OCI-LY1 (cell line): ENCODE results near the gene LINC01488.

ENCODE experiments used
- H2AFZ ChIP-seq: fragments of 200-600 bp; sonication (generic), shearing (Covaris generic); 2 replicates; pipeline ENCODE4 v1.6.0; 2014; ENCODE audit warnings: antibody characterized with exemption, mild to moderate bottlenecking, low read length
- H3F3A ChIP-seq: fragments of 200-600 bp; sonication (generic), shearing (Covaris generic); 2 replicates; pipeline ENCODE4 v1.6.0; 2014; ENCODE audit warnings: mild to moderate bottlenecking, antibody characterized with exemption, low read length, moderate library complexity; ENCODE audit not compliant: insufficient read depth
- H3K27ac ChIP-seq: fragments of 200-600 bp; sonication (generic); 2 replicates; pipeline ENCODE4 v1.5.1; 2014; ENCODE audit warnings: low read length, mixed run types, mild to moderate bottlenecking, low read depth; ENCODE audit not compliant: poor library complexity, severe bottlenecking
- H3K27me3 ChIP-seq: fragments of 200-600 bp; sonication (generic); 2 replicates; pipeline ENCODE4 v1.6.0; 2014; ENCODE audit warnings: antibody characterized with exemption, mild to moderate bottlenecking, low read length, moderate library complexity; ENCODE audit not compliant: insufficient read depth
- H3K36me3 ChIP-seq: fragments of 200-600 bp; sonication (generic); 2 replicates; pipeline ENCODE4 v1.6.1; 2014; ENCODE audit warnings: mild to moderate bottlenecking, antibody characterized with exemption, low read length, moderate library complexity, mixed read lengths; ENCODE audit not compliant: insufficient read depth
- H3K4me1 ChIP-seq: fragments of 200-600 bp; sonication (generic); 2 replicates; pipeline ENCODE4 v1.5.1; 2014; ENCODE audit warnings: mild to moderate bottlenecking, low read length, moderate library complexity; ENCODE audit not compliant: insufficient read depth, severe bottlenecking
- H3K4me2 ChIP-seq: fragments of 200-600 bp; sonication (generic), shearing (Covaris generic); 2 replicates; pipeline ENCODE4 v1.6.1; 2014; ENCODE audit warnings: low read length
- H3K4me3 ChIP-seq: fragments of 200-600 bp; sonication (generic); 2 replicates; pipeline ENCODE4 v1.5.1; 2014; ENCODE audit warnings: low read length, low read depth, mild to moderate bottlenecking, mixed read lengths; ENCODE audit not compliant: poor library complexity, severe bottlenecking
- H3K79me2 ChIP-seq: fragments of 200-600 bp; shearing (Covaris generic); 2 replicates; pipeline ENCODE4 v1.6.1; 2016; ENCODE audit warnings: mixed run types, low read length, mixed read lengths; ENCODE audit not compliant: insufficient read depth
- H3K9ac ChIP-seq: fragments of 200-600 bp; sonication (generic), shearing (Covaris generic); 2 replicates; pipeline ENCODE4 v1.6.1; 2014; ENCODE audit warnings: mild to moderate bottlenecking, low read length, mixed read lengths
- H3K9me2 ChIP-seq: fragments of 200-600 bp; sonication (generic), shearing (Covaris generic); 2 replicates; pipeline ENCODE4 v1.6.1; 2014; ENCODE audit warnings: low read depth, mild to moderate bottlenecking, low read length, mixed read lengths
- H3K9me3 ChIP-seq: fragments of 200-600 bp; shearing (Covaris generic); 2 replicates; pipeline ENCODE4 v1.6.1; 2014; ENCODE audit warnings: low read length, mixed read lengths
- H4K20me1 ChIP-seq: fragments of 200-600 bp; sonication (generic), shearing (Covaris generic); 2 replicates; pipeline ENCODE4 v1.6.0; 2016; ENCODE audit warnings: mild to moderate bottlenecking, low read length; ENCODE audit not compliant: insufficient read depth
- CTCF ChIP-seq: fragments of 200-600 bp; sonication (generic), shearing (Covaris generic); IDR thresholded peaks from 2 replicates; pipeline ENCODE4 v1.5.1; 2017; ENCODE audit warnings: mild to moderate bottlenecking, antibody characterized with exemption, low read length, moderate library complexity, mixed read lengths
- EZH2 ChIP-seq: fragments of 200-600 bp; sonication (generic), shearing (Covaris generic); IDR thresholded peaks from 2 replicates; pipeline ENCODE4 v1.8.0; 2017; ENCODE audit warnings: borderline replicate concordance, mixed run types, mild to moderate bottlenecking, antibody characterized with exemption, low read length, moderate library complexity, mixed read lengths

The LINC01488 gene

DNA sequence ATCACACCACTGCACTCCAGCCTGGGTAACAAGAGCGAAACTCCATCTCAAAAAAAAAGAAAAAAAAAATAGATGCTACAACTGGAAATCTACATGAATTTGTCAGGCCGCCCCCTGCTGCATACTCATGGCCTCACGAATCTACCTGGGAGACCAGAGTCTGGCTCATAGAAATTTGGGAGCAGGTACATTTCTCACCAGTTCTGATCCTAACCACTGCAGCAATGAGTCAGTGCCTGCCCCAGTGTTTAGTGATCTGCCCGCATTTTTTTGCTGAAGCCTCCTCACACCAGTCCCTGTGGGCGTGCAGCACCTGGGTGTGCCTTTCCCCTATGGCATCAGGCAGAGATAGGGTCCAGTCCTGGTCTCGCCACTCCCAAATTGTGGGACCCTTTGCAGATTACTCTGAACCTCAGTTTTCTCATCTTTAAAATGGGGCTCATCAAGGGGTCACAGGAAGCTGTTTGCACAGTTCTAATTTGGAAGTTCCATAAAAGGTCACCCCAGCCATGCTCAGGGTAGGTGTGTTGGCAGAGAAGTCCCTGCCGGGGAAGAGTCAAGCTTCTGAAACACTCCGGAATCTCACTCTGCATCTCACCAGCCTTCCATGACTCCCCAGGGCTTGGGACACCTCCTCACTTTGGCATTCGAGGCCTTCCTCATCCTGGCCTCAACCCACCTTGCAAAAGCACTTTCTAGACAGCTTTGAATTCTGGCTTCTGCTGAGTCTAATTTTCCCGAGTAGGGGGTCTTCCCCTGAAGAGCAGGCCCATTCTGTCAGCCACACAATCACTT is 39.3 kb upstream of the LINC01488 start:
- Histone ChIP-seq H3K9me2 (no peaks in the 10 kb centered on the region), H3K4me2 (no peak overlapping the region), H3K9ac (no peak overlapping the region), H3K79me2 (no peaks in the 10 kb centered on the region), H3K4me3 (no peak overlapping the region), H3K27ac (no peak overlapping the region), H3K4me1 (no peaks in the 10 kb centered on the region), H3K36me3 (no peaks in the 10 kb centered on the region), H4K20me1 (no peaks in the 10 kb centered on the region), H3K27me3 (no peaks in the 10 kb centered on the region), H3K9me3 (no peaks in the 10 kb centered on the region), H3F3A (no peaks in the 10 kb centered on the region), H2AFZ (no peak overlapping the region)
- TF ChIP-seq EZH2 = no peak
- TF ChIP-seq CTCF = no peak

- Histone ChIP-seq H3K4me3 (no peak overlapping the region), H2AFZ (no peak overlapping the region), H3K27me3 (no peaks in the 10 kb centered on the region), H3K27ac (no peak overlapping the region), H3K9ac (no peak overlapping the region), H3F3A (no peaks in the 10 kb centered on the region), H3K79me2 (no peaks in the 10 kb centered on the region), H3K9me3 (no peaks in the 10 kb centered on the region), H3K36me3 (no peaks in the 10 kb centered on the region), H3K9me2 (no peaks in the 10 kb centered on the region), H3K4me1 (no peaks in the 10 kb centered on the region), H3K4me2 (no peak overlapping the region), H4K20me1 (no peaks in the 10 kb centered on the region)
- no peak for TF ChIP-seq CTCF
- TF ChIP-seq EZH2 = no peak
Observed at GRCh38 chr11:69442807-69443137, 38.7 kb upstream of the LINC01488 start.

GRCh38 chr11:69443138-69443967 is 38.1 kb upstream of the LINC01488 start:
- H3K9me3 ChIP-seq = no peaks in the 10 kb centered on the region
- H3K9me2 ChIP-seq = no peaks in the 10 kb centered on the region
- H3K79me2 ChIP-seq = no peaks in the 10 kb centered on the region
- H3K36me3 ChIP-seq = no peaks in the 10 kb centered on the region
- TF ChIP-seq EZH2 = no peak
- no peak for TF ChIP-seq CTCF
- no peak overlapping the region for H3K9ac ChIP-seq
- H4K20me1 ChIP-seq = no peaks in the 10 kb centered on the region
- peak overlapping the region; percentile 14; the same call in 1 of the 2 replicates for H3K4me2 ChIP-seq
- H3K4me3 ChIP-seq = no peak overlapping the region
- H2AFZ ChIP-seq = no peak overlapping the region
- no peaks in the 10 kb centered on the region for H3K4me1 ChIP-seq
- no peak overlapping the region for H3K27ac ChIP-seq
- H3F3A ChIP-seq = no peaks in the 10 kb centered on the region
- H3K27me3 ChIP-seq = no peaks in the 10 kb centered on the region
